ENCODE results near the gene TIAL1.

DNA sequence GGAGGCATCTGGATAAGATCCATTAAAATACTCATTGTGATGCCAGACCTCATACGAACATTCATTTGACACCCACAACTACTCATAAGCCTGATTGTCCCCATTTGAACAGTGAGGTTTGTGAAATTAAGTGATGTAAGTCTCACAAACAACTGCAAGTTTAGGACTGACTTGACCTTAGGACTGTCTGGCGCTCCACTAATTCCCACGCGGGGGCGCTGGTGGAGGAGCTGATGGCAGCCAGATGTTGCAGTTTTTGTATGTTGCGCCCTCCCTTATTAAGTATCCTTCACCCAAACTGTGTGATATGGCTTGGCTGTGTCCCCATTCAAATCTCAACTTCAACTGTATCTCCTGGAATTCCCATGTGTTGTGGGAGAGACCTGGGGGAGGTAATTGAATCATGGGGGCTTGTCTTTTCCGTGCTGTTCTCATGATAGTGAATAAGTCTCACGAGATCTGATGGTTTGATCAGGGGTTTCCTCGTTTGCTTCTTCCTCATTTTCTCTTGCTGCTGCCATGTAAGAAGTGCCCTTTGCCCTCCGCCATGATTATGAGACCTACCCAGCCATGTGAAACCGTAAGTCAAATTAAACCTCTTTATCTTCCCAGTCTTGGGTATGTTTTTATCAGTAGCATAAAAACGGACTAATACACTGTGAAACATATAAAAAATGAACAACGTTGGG, 20.3 kb upstream of the TIAL1 start:
- TF ChIP-seq, protein P1, sequence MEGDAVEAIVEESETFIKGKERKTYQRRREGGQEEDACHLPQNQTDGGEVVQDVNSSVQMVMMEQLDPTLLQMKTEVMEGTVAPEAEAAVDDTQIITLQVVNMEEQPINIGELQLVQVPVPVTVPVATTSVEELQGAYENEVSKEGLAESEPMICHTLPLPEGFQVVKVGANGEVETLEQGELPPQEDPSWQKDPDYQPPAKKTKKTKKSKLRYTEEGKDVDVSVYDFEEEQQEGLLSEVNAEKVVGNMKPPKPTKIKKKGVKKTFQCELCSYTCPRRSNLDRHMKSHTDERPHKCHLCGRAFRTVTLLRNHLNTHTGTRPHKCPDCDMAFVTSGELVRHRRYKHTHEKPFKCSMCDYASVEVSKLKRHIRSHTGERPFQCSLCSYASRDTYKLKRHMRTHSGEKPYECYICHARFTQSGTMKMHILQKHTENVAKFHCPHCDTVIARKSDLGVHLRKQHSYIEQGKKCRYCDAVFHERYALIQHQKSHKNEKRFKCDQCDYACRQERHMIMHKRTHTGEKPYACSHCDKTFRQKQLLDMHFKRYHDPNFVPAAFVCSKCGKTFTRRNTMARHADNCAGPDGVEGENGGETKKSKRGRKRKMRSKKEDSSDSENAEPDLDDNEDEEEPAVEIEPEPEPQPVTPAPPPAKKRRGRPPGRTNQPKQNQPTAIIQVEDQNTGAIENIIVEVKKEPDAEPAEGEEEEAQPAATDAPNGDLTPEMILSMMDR (conservative IDR thresholded peaks at IDR 0.05; ENCODE audit: low read length) = no peak
- TF ChIP-seq EZH2phosphoT487 (IDR thresholded peaks at IDR 0.05; ENCODE audit: borderline replicate concordance) = no peak

Data from Loucy (cell line).